ENCODE measurements around the gene NMB.
"Not testable (repeated sequence)": the region's sequence is repeated elsewhere in the genome, so short reads cannot be mapped to it uniquely, and the experiment has no call there.

The NMB gene

GRCh38 chr15:84658080-84658787 is at the start of gene NMB:
Gene NMB, minus strand, starts transcription at chr15:84658199. Its CDS starts 47 bp downstream, at chr15:84658152.
- peak within 1 kb of the TSS; percentile 52; the same call in 1 of the 2 replicates for H3K4me3 ChIP-seq (ENCODE audit: low read length)
- no peak for TF ChIP-seq ZNF274 (IDR thresholded peaks at IDR 0.05; ENCODE audit: low read depth, low read length)

GRCh38 chr15:84703808-84704207 is 45.8 kb upstream of the NMB start:
- no peak for TF ChIP-seq ZNF274 (IDR thresholded peaks at IDR 0.05; ENCODE audit: low read depth, low read length)
- no peak overlapping the region for H3K4me3 ChIP-seq (ENCODE audit: low read length)

- no peak overlapping the region for H3K4me3 ChIP-seq (ENCODE audit: low read length)
- no peak for TF ChIP-seq ZNF274 (IDR thresholded peaks at IDR 0.05; ENCODE audit: low read depth, low read length)
Observed at GRCh38 chr15:84702961-84703482, 45.0 kb upstream of the NMB start.

GRCh38 chr15:84699538-84700191 is 41.7 kb upstream of the NMB start:
- TF ChIP-seq ZNF274 (IDR thresholded peaks at IDR 0.05; ENCODE audit: low read depth, low read length), result no peak
- H3K4me3 ChIP-seq (ENCODE audit: low read length), result no peak overlapping the region

- no peak overlapping the region for H3K4me3 ChIP-seq (ENCODE audit: low read length)
- no peak for TF ChIP-seq ZNF274 (IDR thresholded peaks at IDR 0.05; ENCODE audit: low read depth, low read length)
Observed at GRCh38 chr15:84697236-84697990, 39.4 kb upstream of the NMB start.

- H3K4me3 ChIP-seq (ENCODE audit: low read length), result no peak overlapping the region
Observed at GRCh38 chr15:84696757-84697156, 38.8 kb upstream of the NMB start.

GRCh38 chr15:84690342-84690741 is 32.3 kb upstream of the NMB start:
- TF ChIP-seq ZNF274 (IDR thresholded peaks at IDR 0.05; ENCODE audit: low read depth, low read length), result no peak
- H3K4me3 ChIP-seq (ENCODE audit: low read length), result no peak overlapping the region

More at GRCh38 chr15:84696757-84697156, 38.8 kb upstream of the NMB start:
- TF ChIP-seq ZNF274 (IDR thresholded peaks at IDR 0.05; ENCODE audit: low read depth, low read length), result no peak

GRCh38 chr15:84689858-84690257 is 31.9 kb upstream of the NMB start:
- no peak for TF ChIP-seq ZNF274 (IDR thresholded peaks at IDR 0.05; ENCODE audit: low read depth, low read length)
- H3K4me3 ChIP-seq (ENCODE audit: low read length), result no peak overlapping the region

GRCh38 chr15:84686446-84686845 is 28.4 kb upstream of the NMB start:
- H3K4me3 ChIP-seq (ENCODE audit: low read length), result not testable (repeated sequence)

GRCh38 chr15:84685304-84685703 is 27.3 kb upstream of the NMB start:
- TF ChIP-seq ZNF274 (IDR thresholded peaks at IDR 0.05; ENCODE audit: low read depth, low read length), result no peak
- no peak overlapping the region for H3K4me3 ChIP-seq (ENCODE audit: low read length)

GRCh38 chr15:84684092-84684491 is 26.1 kb upstream of the NMB start:
- no peak for TF ChIP-seq ZNF274 (IDR thresholded peaks at IDR 0.05; ENCODE audit: low read depth, low read length)
- no peak overlapping the region for H3K4me3 ChIP-seq (ENCODE audit: low read length)

GRCh38 chr15:84681831-84682230 is 23.8 kb upstream of the NMB start:
- no peak for TF ChIP-seq ZNF274 (IDR thresholded peaks at IDR 0.05; ENCODE audit: low read depth, low read length)
- no peak overlapping the region for H3K4me3 ChIP-seq (ENCODE audit: low read length)

GRCh38 chr15:84671211-84671610 is 13.2 kb upstream of the NMB start:
- no peak for TF ChIP-seq ZNF274 (IDR thresholded peaks at IDR 0.05; ENCODE audit: low read depth, low read length)
- no peak overlapping the region for H3K4me3 ChIP-seq (ENCODE audit: low read length)

- no peak for TF ChIP-seq ZNF274 (IDR thresholded peaks at IDR 0.05; ENCODE audit: low read depth, low read length)
Observed at GRCh38 chr15:84669726-84670125, 11.7 kb upstream of the NMB start.

More at GRCh38 chr15:84669726-84670125, 11.7 kb upstream of the NMB start:
- H3K4me3 ChIP-seq (ENCODE audit: low read length), result no peak overlapping the region

Data from GM08714 (cell line).